ENCODE measurements around the gene MRPL2. TPM values are rescaled to one million over a fixed set of nuclear protein-coding genes. Genes with fewer than 3 reads are reported as not detected.
A peak's percentile ranks its signal among the peaks of the same experiment; 100 is the strongest.

Gene MRPL2
- total and polyA plus RNA-seq, 2 donors (not counting 1 experiment from before 2014, with no cell fraction given), result 18.2 to 20.3 TPM

DNA sequence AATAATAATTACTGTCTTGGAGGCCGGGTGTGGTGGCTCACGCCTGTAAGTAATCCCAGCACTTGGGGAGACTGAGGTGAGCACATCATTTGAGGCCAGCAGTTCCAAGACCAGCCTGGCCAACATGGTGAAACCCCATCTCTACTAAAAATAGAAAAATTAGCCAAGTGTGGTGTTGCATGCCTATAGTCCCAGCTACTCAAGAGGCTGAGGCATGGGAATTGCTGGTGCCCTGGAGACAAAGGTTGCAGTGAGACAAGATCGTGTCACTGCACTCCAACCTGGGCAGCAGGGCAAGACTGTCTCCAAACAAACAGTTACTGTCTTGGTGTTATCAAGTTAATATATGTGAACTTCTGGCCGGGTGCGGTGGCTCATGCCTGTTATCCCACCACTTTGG lies 32.9 kb downstream of the MRPL2 start:
- Histone ChIP-seq H3K36me3 (ENCODE audit: control insufficient read depth, insufficient read depth, low read length) (peaks cover 21% of the 10 kb centered on the region), H4K20me1 (ENCODE audit: control insufficient read depth, extremely low read depth, insufficient read depth, low read length) (no peaks in the 10 kb centered on the region), H3K4me1 (ENCODE audit: control insufficient read depth, extremely low read depth, insufficient read depth, low read length) (no peaks in the 10 kb centered on the region), H3K9me3 (ENCODE audit: control insufficient read depth, insufficient read depth, low read depth, low read length) (no peaks in the 10 kb centered on the region), H3K27me3 (ENCODE audit: control insufficient read depth, insufficient read depth, low read length) (no peaks in the 10 kb centered on the region), H3K4me3 (replicated peaks in 1 of 4; ENCODE audit: control extremely low read depth in 1 of 4, insufficient read depth in 1 of 4, low read depth in 3 of 4, low read length in 4 of 4) (no peak overlapping the region), H3K9ac (ENCODE audit: insufficient read depth, low read length) (no peak overlapping the region), H3K4me2 (ENCODE audit: extremely low read depth, insufficient read depth, low read length) (no peak overlapping the region), H3K79me2 (ENCODE audit: control insufficient read depth, insufficient read depth, low read length) (peaks cover 32% of the 10 kb centered on the region), H3K27ac (ENCODE audit: insufficient read depth, low read length) (no peak overlapping the region), H2AFZ (ENCODE audit: low read length) (no peak overlapping the region)
- TF ChIP-seq, protein P1, sequence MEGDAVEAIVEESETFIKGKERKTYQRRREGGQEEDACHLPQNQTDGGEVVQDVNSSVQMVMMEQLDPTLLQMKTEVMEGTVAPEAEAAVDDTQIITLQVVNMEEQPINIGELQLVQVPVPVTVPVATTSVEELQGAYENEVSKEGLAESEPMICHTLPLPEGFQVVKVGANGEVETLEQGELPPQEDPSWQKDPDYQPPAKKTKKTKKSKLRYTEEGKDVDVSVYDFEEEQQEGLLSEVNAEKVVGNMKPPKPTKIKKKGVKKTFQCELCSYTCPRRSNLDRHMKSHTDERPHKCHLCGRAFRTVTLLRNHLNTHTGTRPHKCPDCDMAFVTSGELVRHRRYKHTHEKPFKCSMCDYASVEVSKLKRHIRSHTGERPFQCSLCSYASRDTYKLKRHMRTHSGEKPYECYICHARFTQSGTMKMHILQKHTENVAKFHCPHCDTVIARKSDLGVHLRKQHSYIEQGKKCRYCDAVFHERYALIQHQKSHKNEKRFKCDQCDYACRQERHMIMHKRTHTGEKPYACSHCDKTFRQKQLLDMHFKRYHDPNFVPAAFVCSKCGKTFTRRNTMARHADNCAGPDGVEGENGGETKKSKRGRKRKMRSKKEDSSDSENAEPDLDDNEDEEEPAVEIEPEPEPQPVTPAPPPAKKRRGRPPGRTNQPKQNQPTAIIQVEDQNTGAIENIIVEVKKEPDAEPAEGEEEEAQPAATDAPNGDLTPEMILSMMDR (conservative IDR thresholded peaks at IDR 0.05 in 1 of 2, IDR thresholded peaks at IDR 0.05 in 1 of 2; ENCODE audit: low read depth in 1 of 2, low read length in 2 of 2), result no peak
- no peak for TF ChIP-seq EZH2 (IDR thresholded peaks at IDR 0.05; ENCODE audit: low read length, missing control alignments)
- no peak for DNase-seq (ENCODE audit: low read depth in 2 of 2)

DNA sequence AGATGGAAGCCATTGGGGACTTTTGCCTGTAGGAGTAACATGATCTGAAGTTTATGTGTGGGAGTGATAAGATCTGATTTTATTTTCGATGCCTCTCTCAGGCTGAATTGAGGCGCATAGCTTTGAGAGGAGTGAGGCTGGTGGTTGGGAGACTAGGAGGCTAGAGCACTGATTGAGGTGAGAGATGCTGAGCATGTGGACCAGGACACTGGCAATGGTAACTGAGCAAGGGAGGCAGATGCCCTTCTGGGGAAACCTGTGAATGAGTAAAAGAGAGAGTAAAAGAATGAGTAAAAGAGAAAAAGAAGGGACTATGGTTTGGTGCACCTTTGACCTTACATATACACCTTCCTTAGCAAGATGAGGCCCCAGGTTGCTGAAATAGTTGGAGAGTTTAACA lies 34.8 kb downstream of the MRPL2 start:
- Histone ChIP-seq H3K79me2 (ENCODE audit: control insufficient read depth, insufficient read depth, low read length) (peaks cover 32% of the 10 kb centered on the region), H3K27me3 (ENCODE audit: control insufficient read depth, insufficient read depth, low read length) (no peaks in the 10 kb centered on the region), H2AFZ (ENCODE audit: low read length) (no peak overlapping the region), H4K20me1 (ENCODE audit: control insufficient read depth, extremely low read depth, insufficient read depth, low read length) (no peaks in the 10 kb centered on the region), H3K4me1 (ENCODE audit: control insufficient read depth, extremely low read depth, insufficient read depth, low read length) (peaks cover 8% of the 10 kb centered on the region), H3K27ac (ENCODE audit: insufficient read depth, low read length) (no peak overlapping the region), H3K9ac (ENCODE audit: insufficient read depth, low read length) (no peak overlapping the region), H3K4me3 (replicated peaks in 1 of 4; ENCODE audit: control extremely low read depth in 1 of 4, insufficient read depth in 1 of 4, low read depth in 3 of 4, low read length in 4 of 4) (no peak overlapping the region), H3K36me3 (ENCODE audit: control insufficient read depth, insufficient read depth, low read length) (peaks cover 29% of the 10 kb centered on the region), H3K4me2 (ENCODE audit: extremely low read depth, insufficient read depth, low read length) (no peak overlapping the region), H3K9me3 (ENCODE audit: control insufficient read depth, insufficient read depth, low read depth, low read length) (no peaks in the 10 kb centered on the region)
- TF ChIP-seq, protein P1 (conservative IDR thresholded peaks at IDR 0.05 in 1 of 2, IDR thresholded peaks at IDR 0.05 in 1 of 2; ENCODE audit: low read depth in 1 of 2, low read length in 2 of 2), result no peak
- TF ChIP-seq EZH2 (IDR thresholded peaks at IDR 0.05; ENCODE audit: low read length, missing control alignments), result no peak
- no peak for DNase-seq (ENCODE audit: low read depth in 2 of 2)

DNA sequence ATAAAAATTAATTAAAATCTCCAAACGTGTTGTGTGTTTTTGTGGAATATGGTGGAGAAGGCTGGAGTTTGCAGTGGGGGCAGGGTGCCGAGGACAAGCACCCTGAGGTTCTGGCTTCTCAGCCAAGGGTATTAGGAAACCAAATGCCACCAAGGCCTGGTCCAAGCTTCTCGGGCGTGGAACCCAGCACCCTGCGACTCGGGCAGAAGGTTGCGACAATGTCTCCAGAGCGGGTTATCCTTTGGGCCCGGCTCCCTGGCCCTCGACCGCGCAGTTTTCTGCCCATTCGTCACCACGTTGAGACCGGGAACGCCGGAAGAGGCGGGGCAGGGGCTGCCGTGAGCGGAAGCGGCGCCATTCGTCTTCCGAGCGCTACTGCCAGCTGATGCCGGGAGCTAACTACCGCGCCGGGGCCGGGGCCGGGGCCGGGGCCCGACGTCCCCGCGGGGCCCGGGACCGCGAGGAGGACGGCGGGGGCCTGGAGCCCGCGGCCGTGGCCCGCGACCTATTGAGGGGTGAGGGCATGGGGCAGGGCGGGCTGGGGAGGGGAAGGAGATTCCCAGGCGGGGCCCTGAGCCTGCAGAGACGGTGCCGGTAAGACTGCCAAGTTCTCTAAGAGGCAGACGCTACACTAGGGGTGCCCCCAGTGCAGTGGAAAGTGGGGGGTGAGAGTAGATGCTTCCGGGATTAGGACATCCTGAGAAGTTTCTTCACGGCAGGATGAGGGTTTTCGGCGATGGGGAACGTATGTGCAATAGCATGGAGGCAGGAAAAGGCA lies 37.8 kb downstream of the MRPL2 start, which contains the start of gene RRP36:
Gene RRP36, plus strand, starts transcription at position 354 of the 778 bp plus-strand sequence. Its CDS starts 32 bp downstream, at position 386.
- TF ChIP-seq, protein P1 (conservative IDR thresholded peaks at IDR 0.05 in 1 of 2, IDR thresholded peaks at IDR 0.05 in 1 of 2; ENCODE audit: low read depth in 1 of 2, low read length in 2 of 2), result no peak
- no peak for TF ChIP-seq EZH2 (IDR thresholded peaks at IDR 0.05; ENCODE audit: low read length, missing control alignments)
- Histone ChIP-seq H4K20me1 (ENCODE audit: control insufficient read depth, extremely low read depth, insufficient read depth, low read length) (no peaks in the 10 kb centered on the region), H3K36me3 (ENCODE audit: control insufficient read depth, insufficient read depth, low read length) (peaks cover 38% of the 10 kb centered on the region), H3K27me3 (ENCODE audit: control insufficient read depth, insufficient read depth, low read length) (no peaks in the 10 kb centered on the region), H3K9ac (ENCODE audit: insufficient read depth, low read length) (peak within 1 kb of the TSS; percentile 76), H3K4me3 (replicated peaks in 1 of 4; ENCODE audit: control extremely low read depth in 1 of 4, insufficient read depth in 1 of 4, low read depth in 3 of 4, low read length in 4 of 4) (peak within 1 kb of the TSS; percentile 50 to 99 (median 90)), H2AFZ (ENCODE audit: low read length) (peak within 1 kb of the TSS; percentile 76), H3K4me2 (ENCODE audit: extremely low read depth, insufficient read depth, low read length) (peak within 1 kb of the TSS; percentile 79), H3K4me1 (ENCODE audit: control insufficient read depth, extremely low read depth, insufficient read depth, low read length) (peaks cover 13% of the 10 kb centered on the region), H3K79me2 (ENCODE audit: control insufficient read depth, insufficient read depth, low read length) (peaks cover 46% of the 10 kb centered on the region), H3K9me3 (ENCODE audit: control insufficient read depth, insufficient read depth, low read depth, low read length) (no peaks in the 10 kb centered on the region), H3K27ac (ENCODE audit: insufficient read depth, low read length) (peak within 1 kb of the TSS; percentile 78)
- DNase-seq (ENCODE audit: low read depth in 2 of 2), result peak; percentile 66 to 67

Measured in fibroblast of lung (primary cell).